ENCODE data around the gene NTSR1. TPM values are rescaled to one million over a fixed set of nuclear protein-coding genes. Genes with fewer than 3 reads are reported as not detected.

NTSR1 gene
- total and polyA plus RNA-seq, 8 donors, result 0.06 to 15.9 (median 0.28) TPM; not detected in 5

GRCh38 chr20:62764156-62764935 is 55.7 kb downstream of the NTSR1 start:
- no peak for DNase-seq
- Histone ChIP-seq H3K36me3 (no peaks in the 10 kb centered on the region), H3K27me3 (peaks cover 0 to 65% (median 12%) of the 10 kb centered on the region in 3 donors), H3K4me1 (peaks cover 7 to 35% (median 27%) of the 10 kb centered on the region in 4 donors), H3K9me3 (no peaks in the 10 kb centered on the region), H3K27ac (no peak overlapping the region), H3K4me3 (no peak overlapping the region)
- 89 to 95% (median 94%) methylated on average over 15 to 26 of the region's 26 CpGs for WGBS, 5 donors
- TF ChIP-seq POLR2AphosphoS5 (IDR thresholded peaks at IDR 0.05), result no peak
- no peak for TF ChIP-seq EP300 (IDR thresholded peaks at IDR 0.05)
- TF ChIP-seq CTCF (IDR thresholded peaks at IDR 0.05), result no peak
- no peak for TF ChIP-seq POLR2A (IDR thresholded peaks at IDR 0.05)
- intact Hi-C loops (cut with DNase I; ENCODE audit: low total_unique reads), result no loop called here

- no peaks in the 10 kb centered on the region for H3K9me3 ChIP-seq
- peaks cover 0 to 64% (median 12%) of the 10 kb centered on the region in 3 donors for H3K27me3 ChIP-seq
- H3K4me1 ChIP-seq, result peaks cover 7 to 36% (median 27%) of the 10 kb centered on the region in 4 donors
- DNase-seq, result no peak
- 88 to 94% (median 89%) methylated on average over 6 of the region's 6 CpGs for WGBS, 5 donors
- TF ChIP-seq POLR2A (IDR thresholded peaks at IDR 0.05) (no peak), POLR2AphosphoS5 (IDR thresholded peaks at IDR 0.05) (no peak), EP300 (IDR thresholded peaks at IDR 0.05) (no peak), CTCF (IDR thresholded peaks at IDR 0.05) (no peak)
- H3K36me3 ChIP-seq, result no peaks in the 10 kb centered on the region
- no peak overlapping the region for H3K4me3 ChIP-seq
- no peak overlapping the region for H3K27ac ChIP-seq
- intact Hi-C loops (cut with DNase I; ENCODE audit: low total_unique reads), result no loop called here
These were observed 56.4 kb downstream of the NTSR1 start for GRCh38 chr20:62765021-62765420.

- no peak overlapping the region for H3K27ac ChIP-seq
- intact Hi-C loops (cut with DNase I; ENCODE audit: low total_unique reads), result no loop called here
- H3K27me3 ChIP-seq, result peaks cover 0 to 59% (median 12%) of the 10 kb centered on the region in 3 donors
- TF ChIP-seq CTCF (IDR thresholded peaks at IDR 0.05) (no peak), EP300 (IDR thresholded peaks at IDR 0.05) (no peak), POLR2AphosphoS5 (IDR thresholded peaks at IDR 0.05) (no peak), POLR2A (IDR thresholded peaks at IDR 0.05) (no peak)
- no peaks in the 10 kb centered on the region for H3K36me3 ChIP-seq
- DNase-seq, result no peak
- peaks cover 6 to 34% (median 25%) of the 10 kb centered on the region in 4 donors for H3K4me1 ChIP-seq
- H3K4me3 ChIP-seq, result no peak overlapping the region
- WGBS, 5 donors, result 81 to 90% (median 86%) methylated on average over 5 to 15 of the region's 15 CpGs
- no peaks in the 10 kb centered on the region for H3K9me3 ChIP-seq
These were observed 56.9 kb downstream of the NTSR1 start for GRCh38 chr20:62765432-62766070.

- H3K27me3 ChIP-seq, result peaks cover 0 to 57% (median 12%) of the 10 kb centered on the region in 3 donors
- H3K9me3 ChIP-seq, result no peaks in the 10 kb centered on the region
- H3K36me3 ChIP-seq, result no peaks in the 10 kb centered on the region
- no peak overlapping the region for H3K4me3 ChIP-seq
- TF ChIP-seq CTCF (IDR thresholded peaks at IDR 0.05), result no peak
- DNase-seq, result no peak
- H3K4me1 ChIP-seq, result peaks cover under 1 to 29% (median 20%) of the 10 kb centered on the region in 4 donors
- H3K27ac ChIP-seq, result no peak overlapping the region
- WGBS, 5 donors, result 46 to 67% (median 63%) methylated on average over 4 to 10 of the region's 10 CpGs
- intact Hi-C loops (cut with DNase I; ENCODE audit: low total_unique reads), result no loop called here
These were observed 57.4 kb downstream of the NTSR1 start for GRCh38 chr20:62766071-62766450.
